HL-60 (cell line): ENCODE measurements around the gene ARHGEF12.

Source experiments
- CTCF ChIP-seq: IDR thresholded peaks from one replicate; pipeline ENCODE4 v1.5.1; 2011; ENCODE audit warnings: low read length, control low read depth, inconsistent platforms; ENCODE audit not compliant: insufficient read depth
- REST ChIP-seq: IDR thresholded peaks from 2 replicates; pipeline ENCODE4 v1.6.1; 2012; ENCODE audit warnings: low read depth; ENCODE audit not compliant: insufficient replicate concordance

- TF ChIP-seq CTCF (no peak), REST (no peak)
Measured at GRCh38 chr11:120294096-120294495, 42.1 kb upstream of the ARHGEF12 start.
